ENCODE measurements around the gene PGBD5.

Gene PGBD5

DNA sequence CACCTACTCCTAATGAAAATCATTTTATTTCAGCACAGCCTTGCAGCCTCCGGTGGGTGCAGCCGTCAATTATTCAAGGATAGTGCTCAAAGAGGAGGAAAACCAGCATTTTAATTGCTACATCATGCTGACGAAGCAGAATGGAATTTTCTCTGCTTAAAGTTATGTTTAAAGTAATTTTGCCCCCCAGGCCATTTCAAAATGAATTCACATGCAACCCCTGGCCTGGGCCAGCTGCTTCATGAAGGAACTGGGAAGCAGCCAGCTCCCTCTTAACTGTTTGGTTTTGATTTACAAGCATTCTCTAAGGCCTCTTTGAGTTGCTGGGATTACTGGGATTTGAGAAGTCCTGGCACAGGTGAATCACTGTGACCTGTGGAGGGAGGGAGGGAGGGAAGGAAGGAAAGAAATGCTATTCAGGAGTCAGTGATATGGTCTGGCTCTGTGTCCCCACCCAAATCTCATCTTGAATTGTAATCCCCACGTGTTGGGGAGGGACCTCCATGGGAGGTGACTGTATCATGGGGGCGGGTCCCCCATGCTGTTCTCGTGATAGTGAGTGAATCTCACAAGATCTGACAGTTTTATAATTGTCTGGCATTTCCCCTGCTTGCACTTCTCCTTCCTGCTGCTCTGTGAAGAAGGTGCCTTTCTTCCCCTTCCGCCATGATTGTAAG is 66.0 kb downstream of the PGBD5 start:
- ATAC-seq = no peak
- TF ChIP-seq, protein P1, sequence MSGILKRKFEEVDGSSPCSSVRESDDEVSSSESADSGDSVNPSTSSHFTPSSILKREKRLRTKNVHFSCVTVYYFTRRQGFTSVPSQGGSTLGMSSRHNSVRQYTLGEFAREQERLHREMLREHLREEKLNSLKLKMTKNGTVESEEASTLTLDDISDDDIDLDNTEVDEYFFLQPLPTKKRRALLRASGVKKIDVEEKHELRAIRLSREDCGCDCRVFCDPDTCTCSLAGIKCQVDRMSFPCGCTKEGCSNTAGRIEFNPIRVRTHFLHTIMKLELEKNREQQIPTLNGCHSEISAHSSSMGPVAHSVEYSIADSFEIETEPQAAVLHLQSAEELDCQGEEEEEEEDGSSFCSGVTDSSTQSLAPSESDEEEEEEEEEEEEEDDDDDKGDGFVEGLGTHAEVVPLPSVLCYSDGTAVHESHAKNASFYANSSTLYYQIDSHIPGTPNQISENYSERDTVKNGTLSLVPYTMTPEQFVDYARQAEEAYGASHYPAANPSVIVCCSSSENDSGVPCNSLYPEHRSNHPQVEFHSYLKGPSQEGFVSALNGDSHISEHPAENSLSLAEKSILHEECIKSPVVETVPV (CRISPR knock-in tag; IDR thresholded peaks at IDR 0.05) = no peak
- TF ChIP-seq BACH2 (CRISPR knock-in tag; IDR thresholded peaks at IDR 0.05; ENCODE audit: borderline replicate concordance) (no peak), TCF4 (CRISPR knock-in tag; IDR thresholded peaks at IDR 0.05; ENCODE audit: borderline replicate concordance) (no peak), SNAI2 (CRISPR knock-in tag; IDR thresholded peaks at IDR 0.05) (no peak), RARB (CRISPR knock-in tag; IDR thresholded peaks at IDR 0.05) (no peak)

DNA sequence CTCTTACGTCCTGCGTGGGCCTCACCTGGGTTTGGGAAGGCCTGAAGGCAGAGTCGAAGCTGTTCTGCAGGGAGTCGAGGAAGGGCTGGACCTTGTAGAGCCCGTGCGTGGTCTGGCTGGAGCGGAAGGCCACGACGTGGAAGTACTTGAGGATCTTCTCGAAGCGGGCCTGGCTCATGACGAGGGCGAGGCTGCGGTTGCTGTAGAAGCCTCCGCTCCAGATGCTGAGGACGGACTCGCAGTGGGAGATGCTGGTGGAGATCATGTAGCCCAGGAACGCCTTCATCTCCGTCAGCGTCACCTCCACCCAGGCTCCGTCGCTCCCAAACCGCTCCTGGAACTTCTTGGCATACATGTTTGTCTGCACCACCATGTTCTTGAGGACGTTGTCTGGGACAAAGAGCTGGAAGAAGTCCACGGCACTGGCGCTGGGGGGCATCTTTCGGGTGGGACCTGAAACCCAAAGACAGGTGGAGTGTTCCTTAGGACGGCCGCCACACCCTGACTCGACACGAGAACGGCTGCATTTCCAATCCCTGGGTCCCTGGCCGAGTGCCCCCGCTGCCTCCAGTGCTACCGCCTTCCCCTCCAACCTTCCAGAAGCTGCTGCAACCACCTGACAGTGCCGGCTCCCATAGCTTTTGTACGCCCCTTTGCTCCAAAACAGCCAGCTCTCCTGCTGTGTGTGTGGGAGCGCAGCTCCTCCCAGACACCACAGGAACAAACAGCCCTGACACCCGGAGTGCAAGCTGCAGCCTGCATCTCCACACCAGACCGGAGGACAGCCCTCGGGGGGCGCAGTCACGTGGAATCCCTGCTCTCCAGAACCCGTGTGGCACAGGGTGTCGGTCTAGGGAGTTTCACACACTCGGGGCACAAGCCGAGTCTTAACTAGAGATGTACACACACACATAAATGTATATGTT is 69.0 kb downstream of the PGBD5 start:
- TF ChIP-seq TCF4 (CRISPR knock-in tag; IDR thresholded peaks at IDR 0.05; ENCODE audit: borderline replicate concordance) = no peak
- no peak for TF ChIP-seq PPARA (CRISPR knock-in tag; IDR thresholded peaks at IDR 0.05; ENCODE audit: borderline replicate concordance)
- no peak for TF ChIP-seq OSR1 (CRISPR knock-in tag; IDR thresholded peaks at IDR 0.05)
- TF ChIP-seq, protein P2, sequence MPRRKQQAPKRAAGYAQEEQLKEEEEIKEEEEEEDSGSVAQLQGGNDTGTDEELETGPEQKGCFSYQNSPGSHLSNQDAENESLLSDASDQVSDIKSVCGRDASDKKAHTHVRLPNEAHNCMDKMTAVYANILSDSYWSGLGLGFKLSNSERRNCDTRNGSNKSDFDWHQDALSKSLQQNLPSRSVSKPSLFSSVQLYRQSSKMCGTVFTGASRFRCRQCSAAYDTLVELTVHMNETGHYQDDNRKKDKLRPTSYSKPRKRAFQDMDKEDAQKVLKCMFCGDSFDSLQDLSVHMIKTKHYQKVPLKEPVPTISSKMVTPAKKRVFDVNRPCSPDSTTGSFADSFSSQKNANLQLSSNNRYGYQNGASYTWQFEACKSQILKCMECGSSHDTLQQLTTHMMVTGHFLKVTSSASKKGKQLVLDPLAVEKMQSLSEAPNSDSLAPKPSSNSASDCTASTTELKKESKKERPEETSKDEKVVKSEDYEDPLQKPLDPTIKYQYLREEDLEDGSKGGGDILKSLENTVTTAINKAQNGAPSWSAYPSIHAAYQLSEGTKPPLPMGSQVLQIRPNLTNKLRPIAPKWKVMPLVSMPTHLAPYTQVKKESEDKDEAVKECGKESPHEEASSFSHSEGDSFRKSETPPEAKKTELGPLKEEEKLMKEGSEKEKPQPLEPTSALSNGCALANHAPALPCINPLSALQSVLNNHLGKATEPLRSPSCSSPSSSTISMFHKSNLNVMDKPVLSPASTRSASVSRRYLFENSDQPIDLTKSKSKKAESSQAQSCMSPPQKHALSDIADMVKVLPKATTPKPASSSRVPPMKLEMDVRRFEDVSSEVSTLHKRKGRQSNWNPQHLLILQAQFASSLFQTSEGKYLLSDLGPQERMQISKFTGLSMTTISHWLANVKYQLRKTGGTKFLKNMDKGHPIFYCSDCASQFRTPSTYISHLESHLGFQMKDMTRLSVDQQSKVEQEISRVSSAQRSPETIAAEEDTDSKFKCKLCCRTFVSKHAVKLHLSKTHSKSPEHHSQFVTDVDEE (CRISPR knock-in tag; IDR thresholded peaks at IDR 0.05) = no peak
- no peak for TF ChIP-seq TOX (CRISPR knock-in tag; IDR thresholded peaks at IDR 0.05; ENCODE audit: borderline replicate concordance)
- TF ChIP-seq ARNTL (CRISPR knock-in tag; IDR thresholded peaks at IDR 0.05; ENCODE audit: borderline replicate concordance, low read depth) = no peak
- TF ChIP-seq, protein P1 (CRISPR knock-in tag; IDR thresholded peaks at IDR 0.05) = no peak
- no peak for TF ChIP-seq CSDC2 (CRISPR knock-in tag; IDR thresholded peaks at IDR 0.05)
- no peak for TF ChIP-seq ZNF565 (CRISPR knock-in tag; conservative IDR thresholded peaks at IDR 0.05; ENCODE audit: low read depth)
- TF ChIP-seq ZNF70 (CRISPR knock-in tag; IDR thresholded peaks at IDR 0.05) = no peak
- no peak for TF ChIP-seq ESRRG (CRISPR knock-in tag; IDR thresholded peaks at IDR 0.05)
- no peak for TF ChIP-seq ZC3H10 (CRISPR knock-in tag; IDR thresholded peaks at IDR 0.05)
- TF ChIP-seq ZFP30 (CRISPR knock-in tag; IDR thresholded peaks at IDR 0.05) = no peak
- TF ChIP-seq, protein P3, sequence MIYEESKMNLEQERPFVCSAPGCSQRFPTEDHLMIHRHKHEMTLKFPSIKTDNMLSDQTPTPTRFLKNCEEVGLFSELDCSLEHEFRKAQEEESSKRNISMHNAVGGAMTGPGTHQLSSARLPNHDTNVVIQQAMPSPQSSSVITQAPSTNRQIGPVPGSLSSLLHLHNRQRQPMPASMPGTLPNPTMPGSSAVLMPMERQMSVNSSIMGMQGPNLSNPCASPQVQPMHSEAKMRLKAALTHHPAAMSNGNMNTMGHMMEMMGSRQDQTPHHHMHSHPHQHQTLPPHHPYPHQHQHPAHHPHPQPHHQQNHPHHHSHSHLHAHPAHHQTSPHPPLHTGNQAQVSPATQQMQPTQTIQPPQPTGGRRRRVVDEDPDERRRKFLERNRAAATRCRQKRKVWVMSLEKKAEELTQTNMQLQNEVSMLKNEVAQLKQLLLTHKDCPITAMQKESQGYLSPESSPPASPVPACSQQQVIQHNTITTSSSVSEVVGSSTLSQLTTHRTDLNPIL (CRISPR knock-in tag; IDR thresholded peaks at IDR 0.05; ENCODE audit: low read depth) = no peak
- no peak for TF ChIP-seq SNAI2 (CRISPR knock-in tag; IDR thresholded peaks at IDR 0.05)
- no peak for TF ChIP-seq BACH2 (CRISPR knock-in tag; IDR thresholded peaks at IDR 0.05; ENCODE audit: borderline replicate concordance)
- ATAC-seq = no peak

DNA sequence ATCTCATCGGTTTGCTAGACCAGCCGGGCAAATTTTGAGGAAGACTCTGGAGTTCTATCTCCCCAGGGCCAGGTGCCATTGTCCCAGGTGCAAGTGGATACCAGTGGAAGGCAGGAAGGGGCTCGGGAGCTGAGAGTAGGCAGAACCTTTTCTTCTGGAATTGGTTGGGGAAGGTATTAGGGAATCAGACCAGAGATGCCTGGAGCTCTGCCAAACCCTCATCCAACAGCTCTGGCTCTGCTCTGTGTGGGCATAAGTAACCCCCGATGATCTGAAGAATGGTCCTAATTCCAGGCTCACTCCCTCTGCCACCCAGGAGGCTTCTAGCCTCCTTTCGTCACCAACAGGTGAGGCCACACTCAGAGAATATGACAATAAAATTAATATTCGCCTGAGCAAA is 69.9 kb downstream of the PGBD5 start:
- no peak for TF ChIP-seq PPARA (CRISPR knock-in tag; IDR thresholded peaks at IDR 0.05; ENCODE audit: borderline replicate concordance)

DNA sequence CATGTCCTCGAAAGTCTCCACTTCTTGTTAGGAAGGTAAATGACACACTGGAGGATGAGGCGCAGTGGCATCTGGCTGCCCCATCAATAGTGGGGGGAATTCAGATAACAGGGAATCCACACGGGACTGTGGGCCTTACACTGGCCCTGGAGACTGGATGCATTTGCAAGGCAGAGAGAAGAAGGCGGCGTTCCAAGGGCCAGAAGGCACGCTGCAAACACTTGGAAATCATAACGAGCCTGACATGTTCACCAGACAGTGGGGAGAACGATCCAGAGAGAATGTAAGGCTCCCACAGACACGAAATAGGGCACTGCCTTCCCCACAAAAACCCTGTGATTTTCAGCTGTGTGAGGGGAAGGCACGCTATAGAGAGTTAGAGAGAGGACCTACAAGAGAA is 70.5 kb downstream of the PGBD5 start:
- no peak for ATAC-seq
- TF ChIP-seq ISL1 (CRISPR knock-in tag; IDR thresholded peaks at IDR 0.05) (no peak), ZFP3 (CRISPR knock-in tag; IDR thresholded peaks at IDR 0.05) (no peak), OSR1 (CRISPR knock-in tag; IDR thresholded peaks at IDR 0.05) (no peak), SNAI2 (CRISPR knock-in tag; IDR thresholded peaks at IDR 0.05) (no peak), TOX (CRISPR knock-in tag; IDR thresholded peaks at IDR 0.05; ENCODE audit: borderline replicate concordance) (no peak), ZFP30 (CRISPR knock-in tag; IDR thresholded peaks at IDR 0.05) (no peak), ZNF70 (CRISPR knock-in tag; IDR thresholded peaks at IDR 0.05) (no peak), PPARA (CRISPR knock-in tag; IDR thresholded peaks at IDR 0.05; ENCODE audit: borderline replicate concordance) (no peak), GLIS3 (CRISPR knock-in tag; IDR thresholded peaks at IDR 0.05) (no peak), TCF4 (CRISPR knock-in tag; IDR thresholded peaks at IDR 0.05; ENCODE audit: borderline replicate concordance) (no peak)
- TF ChIP-seq, protein P4, sequence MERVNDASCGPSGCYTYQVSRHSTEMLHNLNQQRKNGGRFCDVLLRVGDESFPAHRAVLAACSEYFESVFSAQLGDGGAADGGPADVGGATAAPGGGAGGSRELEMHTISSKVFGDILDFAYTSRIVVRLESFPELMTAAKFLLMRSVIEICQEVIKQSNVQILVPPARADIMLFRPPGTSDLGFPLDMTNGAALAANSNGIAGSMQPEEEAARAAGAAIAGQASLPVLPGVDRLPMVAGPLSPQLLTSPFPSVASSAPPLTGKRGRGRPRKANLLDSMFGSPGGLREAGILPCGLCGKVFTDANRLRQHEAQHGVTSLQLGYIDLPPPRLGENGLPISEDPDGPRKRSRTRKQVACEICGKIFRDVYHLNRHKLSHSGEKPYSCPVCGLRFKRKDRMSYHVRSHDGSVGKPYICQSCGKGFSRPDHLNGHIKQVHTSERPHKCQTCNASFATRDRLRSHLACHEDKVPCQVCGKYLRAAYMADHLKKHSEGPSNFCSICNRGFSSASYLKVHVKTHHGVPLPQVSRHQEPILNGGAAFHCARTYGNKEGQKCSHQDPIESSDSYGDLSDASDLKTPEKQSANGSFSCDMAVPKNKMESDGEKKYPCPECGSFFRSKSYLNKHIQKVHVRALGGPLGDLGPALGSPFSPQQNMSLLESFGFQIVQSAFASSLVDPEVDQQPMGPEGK (CRISPR knock-in tag; IDR thresholded peaks at IDR 0.05; ENCODE audit: borderline replicate concordance) = no peak
- TF ChIP-seq, protein P2 (CRISPR knock-in tag; IDR thresholded peaks at IDR 0.05) = no peak

More for the DNA sequence above, 69.9 kb downstream of the PGBD5 start:
- no peak for ATAC-seq

Data from SK-N-SH treated with all-trans-retinoic acid at 6 μM for 48 hours (cell line).